ENCODE measurements around the gene PILRA. TPM values are rescaled to one million over a fixed set of nuclear protein-coding genes. Genes with fewer than 3 reads are reported as not detected.

The PILRA gene
- total RNA-seq, 2 donors from 2014 or later, result 2.1 to 12.8 TPM

- DNase-seq, result no peak
- Mint-ChIP-seq H3K27ac (no peak overlapping the region), H3K36me3 (ENCODE audit: low read depth) (peaks cover 3% of the 10 kb centered on the region), H3K4me3 (no peak overlapping the region), H3K27me3 (ENCODE audit: insufficient read depth) (peaks cover 18% of the 10 kb centered on the region), H3K9me3 (peaks cover 7% of the 10 kb centered on the region), H3K4me1 (peaks cover 7% of the 10 kb centered on the region)
- no peak overlapping the region for H3K4me3 ChIP-seq (ENCODE audit: low read length)
- H3K36me3 ChIP-seq (ENCODE audit: control insufficient read depth, insufficient read depth, low read length), result peaks cover 8% of the 10 kb centered on the region
- no peak overlapping the region for H3K27ac ChIP-seq (ENCODE audit: low read depth, low read length)
- H3K9me3 ChIP-seq (ENCODE audit: control insufficient read depth, low read length), result no peaks in the 10 kb centered on the region
- no peak overlapping the region for H3K9ac ChIP-seq (ENCODE audit: extremely low read depth, low read length, poor library complexity, severe bottlenecking)
- H3K4me1 ChIP-seq (ENCODE audit: control insufficient read depth, insufficient read depth, low read length), result peaks cover 9% of the 10 kb centered on the region
- no peaks in the 10 kb centered on the region for H3K27me3 ChIP-seq (ENCODE audit: control insufficient read depth, insufficient read depth, low read length, poor library complexity, severe bottlenecking)
- no peak for TF ChIP-seq CTCF (conservative IDR thresholded peaks at IDR 0.05)
These were observed 53.2 kb downstream of the PILRA start for GRCh38 chr7:100426516-100426915.

DNA sequence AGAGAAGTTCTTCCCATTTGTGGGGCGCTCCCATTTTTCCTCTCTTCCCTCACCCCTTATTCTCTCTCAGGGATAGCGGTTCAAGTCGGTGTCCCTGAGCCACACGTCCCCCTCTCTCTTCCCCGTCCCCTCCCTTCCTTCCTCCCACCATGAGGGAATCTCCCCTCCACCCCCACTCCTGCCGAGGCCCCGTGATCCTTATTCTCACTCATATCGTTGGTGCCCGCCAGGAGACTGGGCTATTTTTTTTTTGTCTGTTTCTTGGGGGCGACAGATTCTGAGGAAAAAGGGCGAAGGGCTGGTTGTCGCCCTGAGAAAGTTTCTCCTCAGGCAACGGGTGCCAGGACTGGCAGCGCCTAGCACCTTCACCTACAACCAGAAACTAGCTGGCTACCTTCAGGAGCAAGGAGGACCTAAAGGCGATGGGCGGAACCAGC lies 54.5 kb downstream of the PILRA start:
- peaks cover 15% of the 10 kb centered on the region for H3K4me1 ChIP-seq (ENCODE audit: control insufficient read depth, insufficient read depth, low read length)

DNA sequence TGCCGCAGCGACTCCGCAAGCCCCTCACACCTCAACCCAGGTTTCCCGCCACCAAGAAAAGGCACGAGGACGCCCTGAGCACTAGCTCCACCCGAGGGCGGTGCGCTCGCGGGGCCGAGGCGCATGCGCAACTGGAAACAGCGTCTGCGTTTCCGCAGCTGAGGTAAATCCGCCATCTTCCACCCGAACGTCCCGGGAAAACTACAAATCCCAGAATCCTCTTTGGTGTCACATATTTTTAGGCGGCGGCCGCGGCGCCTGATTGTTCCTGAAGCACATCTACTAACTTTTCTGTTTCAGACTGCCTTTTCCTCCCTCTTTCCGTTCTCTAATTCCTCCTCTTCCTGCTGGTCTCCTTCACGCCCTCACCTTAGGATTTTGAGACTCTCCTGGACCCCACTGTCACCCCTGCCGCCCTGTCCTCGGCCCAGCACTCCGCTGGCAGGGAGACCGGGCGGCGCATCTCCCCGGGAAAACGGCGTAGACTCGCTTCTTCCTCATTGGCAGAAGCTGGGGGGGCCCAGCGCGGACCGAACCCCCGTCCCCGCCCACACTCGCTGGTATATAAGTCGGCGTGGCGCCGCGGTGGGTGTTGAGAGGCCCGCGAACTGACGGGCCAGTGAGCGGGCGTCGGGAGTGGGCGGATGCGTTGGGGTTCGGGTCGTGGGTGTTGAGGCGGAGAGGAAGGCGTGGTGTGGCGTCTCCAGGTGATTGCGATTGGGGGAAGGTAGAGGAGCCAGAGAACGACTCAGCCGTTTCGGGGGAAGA lies 55.1 kb downstream of the PILRA start, which contains the start of gene ZCWPW1:
Gene ZCWPW1 (minus strand): TSS at position 505 of the 768 bp plus-strand sequence. CDS start 8,054 bp downstream, outside the sequence.
- Histone ChIP-seq H3K27ac (ENCODE audit: low read depth, low read length) (peak within 1 kb of the TSS; percentile 100), H3K36me3 (ENCODE audit: control insufficient read depth, insufficient read depth, low read length) (peaks cover 26% of the 10 kb centered on the region), H3K4me3 (ENCODE audit: low read length) (peak within 1 kb of the TSS; percentile 97), H3K4me1 (ENCODE audit: control insufficient read depth, insufficient read depth, low read length) (peaks cover 18% of the 10 kb centered on the region), H3K9me3 (ENCODE audit: control insufficient read depth, low read length) (no peaks in the 10 kb centered on the region), H3K27me3 (ENCODE audit: control insufficient read depth, insufficient read depth, low read length, poor library complexity, severe bottlenecking) (no peaks in the 10 kb centered on the region), H3K9ac (ENCODE audit: extremely low read depth, low read length, poor library complexity, severe bottlenecking) (peak within 1 kb of the TSS; percentile 94)
- peak; percentile 97 for DNase-seq
- H3K9me3 Mint-ChIP-seq, result peaks cover 7% of the 10 kb centered on the region
- H3K4me3 Mint-ChIP-seq, result peak within 1 kb of the TSS; percentile 89
- peak within 1 kb of the TSS; percentile 100 for H3K27ac Mint-ChIP-seq
- H3K4me1 Mint-ChIP-seq, result peaks cover 24% of the 10 kb centered on the region
- no peak for TF ChIP-seq CTCF (conservative IDR thresholded peaks at IDR 0.05)
- H3K36me3 Mint-ChIP-seq (ENCODE audit: low read depth), result peaks cover 21% of the 10 kb centered on the region
- peaks cover 16% of the 10 kb centered on the region for H3K27me3 Mint-ChIP-seq (ENCODE audit: insufficient read depth)
- WGBS, 2 experiments (ENCODE audit: insufficient coverage in 1 of 2, insufficient read length in 1 of 2), result 0 to 1% methylated on average over 39 to 66 of the region's 66 CpGs

More for the DNA sequence above, 54.5 kb downstream of the PILRA start:
- peaks cover 19% of the 10 kb centered on the region for H3K4me1 Mint-ChIP-seq
- Histone ChIP-seq H3K4me3 (ENCODE audit: low read length) (peak overlapping the region; percentile 97), H3K9me3 (ENCODE audit: control insufficient read depth, low read length) (no peaks in the 10 kb centered on the region), H3K27me3 (ENCODE audit: control insufficient read depth, insufficient read depth, low read length, poor library complexity, severe bottlenecking) (no peaks in the 10 kb centered on the region), H3K9ac (ENCODE audit: extremely low read depth, low read length, poor library complexity, severe bottlenecking) (no peak overlapping the region), H3K27ac (ENCODE audit: low read depth, low read length) (no peak overlapping the region), H3K36me3 (ENCODE audit: control insufficient read depth, insufficient read depth, low read length) (peaks cover 20% of the 10 kb centered on the region)
- no peak for TF ChIP-seq CTCF (conservative IDR thresholded peaks at IDR 0.05)
- H3K4me3 Mint-ChIP-seq, result peak overlapping the region; percentile 89
- H3K9me3 Mint-ChIP-seq, result peaks cover 7% of the 10 kb centered on the region
- DNase-seq, result no peak
- H3K27ac Mint-ChIP-seq, result no peak overlapping the region
- H3K36me3 Mint-ChIP-seq (ENCODE audit: low read depth), result peaks cover 15% of the 10 kb centered on the region
- WGBS, 2 experiments (ENCODE audit: insufficient coverage in 1 of 2, insufficient read length in 1 of 2), result 74 to 89% methylated on average over 9 to 16 of the region's 16 CpGs
- peaks cover 16% of the 10 kb centered on the region for H3K27me3 Mint-ChIP-seq (ENCODE audit: insufficient read depth)
